GM20000 (cell line): ENCODE results near the gene SOCS1.

Experiments
- DNase-seq: peaks from one replicate; pipeline ENCODE4 v3.0.0; 2012; ENCODE audit warnings: low spot score
- CTCF ChIP-seq: IDR thresholded peaks from 2 replicates; pipeline ENCODE4 v1.5.1; 2012; ENCODE audit warnings: mild to moderate bottlenecking, control low read depth; ENCODE audit errors: extremely low read depth, missing control alignments

Gene SOCS1

DNA sequence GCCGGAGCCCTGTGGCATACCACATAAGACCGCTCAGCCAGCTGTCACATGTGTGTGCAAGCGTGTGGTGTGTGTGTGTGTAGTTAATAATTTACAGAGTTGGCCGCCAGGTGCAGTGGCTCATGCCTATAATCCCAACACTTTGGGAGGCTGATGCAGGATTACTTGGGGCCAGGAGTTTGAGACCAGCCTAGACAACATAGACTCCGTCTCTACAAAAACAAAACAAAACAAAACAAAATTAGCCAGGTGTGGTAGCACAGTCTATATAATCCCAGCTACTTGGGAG, 20.4 kb downstream of the SOCS1 start:
- no peak for TF ChIP-seq CTCF
- DNase-seq: no peak

- no peak for TF ChIP-seq CTCF
- no peak for DNase-seq
Measured at GRCh38 chr16:11234884-11235702, 20.9 kb downstream of the SOCS1 start.

GRCh38 chr16:11233727-11234376, 22.2 kb downstream of the SOCS1 start:
- TF ChIP-seq CTCF: no peak
- DNase-seq: no peak

DNA sequence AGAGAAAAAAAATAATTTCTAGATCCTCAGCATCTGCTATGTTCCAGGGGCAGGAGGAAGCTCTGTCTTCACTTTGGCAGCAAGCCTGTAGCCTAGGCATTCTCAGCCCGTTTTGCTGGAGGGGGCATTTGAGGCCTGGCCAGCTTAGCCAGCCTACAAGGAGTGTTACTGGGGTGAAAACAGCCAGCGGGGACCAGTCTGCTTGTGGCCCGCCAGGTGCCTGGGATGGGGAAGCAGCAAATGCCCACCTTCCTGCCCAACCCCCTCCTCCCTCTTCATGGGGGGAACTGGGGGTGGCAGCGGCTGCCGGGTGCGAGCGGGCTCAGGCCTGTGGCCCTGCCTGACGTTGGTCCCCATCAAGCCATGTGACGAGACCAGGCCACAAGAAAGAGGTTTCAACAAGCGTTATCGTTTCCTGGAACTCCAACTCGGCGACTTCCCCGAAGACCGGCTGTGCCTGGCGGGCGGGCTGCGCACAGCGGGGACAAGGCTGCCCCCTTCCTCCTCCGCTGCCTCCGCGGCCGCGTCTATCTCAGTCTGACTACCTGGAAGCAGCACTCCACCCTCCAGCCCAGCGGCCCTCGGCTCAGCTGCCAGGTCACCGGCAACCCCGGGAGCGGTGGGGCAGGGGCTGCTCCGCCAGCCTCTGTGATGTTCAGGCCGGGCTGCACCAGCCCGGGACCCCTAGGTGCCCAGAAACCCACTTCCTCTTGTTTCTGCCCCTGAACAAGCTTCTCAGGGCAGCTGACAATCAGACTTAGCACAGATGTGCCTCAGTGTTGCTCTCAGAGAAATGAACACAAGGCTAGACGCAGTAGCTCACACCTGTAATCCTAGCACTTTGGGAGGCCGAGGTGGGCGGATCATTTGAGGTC, 22.9 kb downstream of the SOCS1 start:
- no peak for TF ChIP-seq CTCF
- peak; percentile 75 for DNase-seq

DNA sequence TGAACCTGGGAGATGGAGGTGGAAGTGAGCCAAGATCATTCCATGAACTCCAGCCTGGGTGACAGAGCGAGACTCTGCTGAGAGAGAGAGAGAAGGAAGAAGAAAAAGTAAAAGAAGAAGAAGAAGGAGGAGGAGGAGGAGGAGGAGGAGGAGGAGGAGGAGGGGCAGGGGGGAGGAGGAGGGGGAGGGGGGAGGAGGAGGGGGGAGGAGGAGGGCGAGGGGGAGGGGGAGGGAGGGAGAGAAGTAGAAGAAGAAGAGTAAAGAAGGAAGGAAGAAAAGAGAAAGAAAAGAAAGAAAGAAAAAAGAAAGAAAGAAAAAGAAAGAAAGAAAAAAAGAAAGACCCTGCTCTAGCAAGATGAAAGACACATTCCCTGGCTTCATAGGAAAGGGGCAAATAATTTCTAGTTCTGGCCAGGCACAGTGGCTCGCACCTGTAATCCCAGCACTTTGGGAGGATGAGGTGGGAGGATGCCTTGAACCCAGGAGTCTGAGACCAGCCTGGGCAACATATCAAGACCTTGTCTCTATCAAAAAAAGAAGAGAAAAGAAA, 23.6 kb downstream of the SOCS1 start:
- no peak for DNase-seq
- TF ChIP-seq CTCF: no peak

GRCh38 chr16:11231367-11231970, 24.5 kb downstream of the SOCS1 start:
- TF ChIP-seq CTCF: no peak
- DNase-seq: no peak

GRCh38 chr16:11229906-11230305, 26.1 kb downstream of the SOCS1 start:
- TF ChIP-seq CTCF: no peak
- no peak for DNase-seq
